Left ventricle myocardium inferior (tissue), 1 donor: Measurements from ENCODE around the gene MYF6. TPM values are rescaled to one million over a fixed set of nuclear protein-coding genes. Genes with fewer than 3 reads are reported as not detected.

Source experiments
- DNase-seq: peaks from one replicate; pipeline ENCODE4 v3.0.0-alpha.2; 2020
- H3K27ac ChIP-seq: fragments of 200-600 bp; replicated peaks from 2 replicates; pipeline ENCODE4 v1.8.0; 2021
- H3K27me3 ChIP-seq: fragments of 200-600 bp; 2 replicates; pipeline ENCODE4 v1.8.0; 2021; ENCODE audit warnings: low read depth
- H3K36me3 ChIP-seq: fragments of 200-600 bp; 2 replicates; pipeline ENCODE4 v1.8.0; 2021
- H3K4me1 ChIP-seq: fragments of 200-600 bp; 2 replicates; pipeline ENCODE4 v1.8.0; 2021
- H3K4me3 ChIP-seq: fragments of 200-600 bp; 2 replicates; pipeline ENCODE4 v1.8.0; 2021; ENCODE audit warnings: mild to moderate bottlenecking, moderate library complexity
- H3K9me3 ChIP-seq: fragments of 200-600 bp; replicated peaks from 2 replicates; pipeline ENCODE4 v1.8.0; 2021
- CTCF ChIP-seq: fragments of 200-600 bp; IDR thresholded peaks from 2 replicates; pipeline ENCODE4 v1.8.0; 2021; ENCODE audit warnings: antibody characterized with exemption, mild to moderate bottlenecking, borderline replicate concordance
- intact Hi-C: fragments of 100-400 bp; cut with micrococcal nuclease; formaldehyde crosslinking; loops from one replicate; pipeline ENCODE4 v1.11.0; 2022
- total RNA-seq: library from RNA; stranded (reverse); fragmentation: NEBNext Ultra II Directional; extraction: Animal tissue kit (Norgen Biotek cat#: 25700); gene quantifications from one replicate; pipeline ENCODE4 v1.2.1, GENCODE V29; 2021
- donor health status: DM: no; HTN: yes; CAD: no; lungs with severe emphysema.

MYF6 gene
- total RNA-seq, 1 donor from 2014 or later = not detected

DNA sequence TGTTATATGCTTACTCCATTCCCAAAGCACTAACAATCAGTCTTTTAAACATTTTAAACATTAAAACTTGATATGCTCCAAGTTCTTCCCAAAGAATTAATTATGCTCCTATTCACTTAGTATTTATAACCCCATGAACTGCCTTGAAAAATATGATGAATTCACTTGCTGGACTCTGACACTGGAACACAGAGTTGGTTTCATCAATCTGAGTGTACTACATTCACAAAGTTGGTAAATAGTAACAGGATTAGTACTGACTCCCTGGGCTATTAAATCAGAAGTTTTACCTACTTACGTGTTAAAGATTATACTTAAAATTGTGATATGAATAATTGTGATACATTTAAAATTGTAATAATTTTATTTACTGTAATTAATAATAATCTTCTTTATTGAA is 17.3 kb upstream of the MYF6 start:
- Histone ChIP-seq H3K27me3 (no peaks in the 10 kb centered on the region), H3K4me3 (no peak overlapping the region), H3K9me3 (peaks cover 9% of the 10 kb centered on the region), H3K4me1 (no peaks in the 10 kb centered on the region), H3K36me3 (no peaks in the 10 kb centered on the region), H3K27ac (no peak overlapping the region)
- no peak for TF ChIP-seq CTCF
- no peak for DNase-seq
- intact Hi-C loops = no loop called here

- Histone ChIP-seq H3K4me1 (no peaks in the 10 kb centered on the region), H3K4me3 (no peak overlapping the region), H3K27ac (no peak overlapping the region), H3K36me3 (no peaks in the 10 kb centered on the region), H3K9me3 (peaks cover 9% of the 10 kb centered on the region), H3K27me3 (no peaks in the 10 kb centered on the region)
- no peak for DNase-seq
- intact Hi-C loops = no loop called here
- no peak for TF ChIP-seq CTCF
Measured at GRCh38 chr12:80690513-80690912, 16.9 kb upstream of the MYF6 start.

DNA sequence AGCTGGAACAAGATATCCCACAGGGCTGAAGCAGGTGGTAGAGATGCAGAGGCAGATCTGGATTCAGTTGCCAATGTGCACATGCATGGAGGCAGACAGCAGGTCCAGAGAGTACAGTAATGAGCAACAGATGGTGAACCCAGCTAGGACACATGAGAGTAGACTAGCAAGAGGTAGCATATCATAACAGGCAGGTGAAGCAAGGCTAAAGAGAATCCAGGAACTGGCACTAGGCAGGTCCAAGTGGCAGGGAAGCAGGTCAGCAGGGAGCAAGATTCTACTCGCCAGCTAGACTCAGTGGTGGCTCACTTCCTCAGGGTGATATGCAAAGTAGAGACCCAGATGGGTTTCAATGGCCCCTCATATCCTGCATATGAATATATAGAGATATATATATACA is 15.3 kb upstream of the MYF6 start:
- no peaks in the 10 kb centered on the region for H3K27me3 ChIP-seq
- intact Hi-C loops = no loop called here
- no peaks in the 10 kb centered on the region for H3K36me3 ChIP-seq
- no peak for DNase-seq
- no peak for TF ChIP-seq CTCF
- H3K27ac ChIP-seq = no peak overlapping the region
- H3K4me3 ChIP-seq = no peak overlapping the region
- no peaks in the 10 kb centered on the region for H3K4me1 ChIP-seq
- H3K9me3 ChIP-seq = peaks cover 2% of the 10 kb centered on the region

DNA sequence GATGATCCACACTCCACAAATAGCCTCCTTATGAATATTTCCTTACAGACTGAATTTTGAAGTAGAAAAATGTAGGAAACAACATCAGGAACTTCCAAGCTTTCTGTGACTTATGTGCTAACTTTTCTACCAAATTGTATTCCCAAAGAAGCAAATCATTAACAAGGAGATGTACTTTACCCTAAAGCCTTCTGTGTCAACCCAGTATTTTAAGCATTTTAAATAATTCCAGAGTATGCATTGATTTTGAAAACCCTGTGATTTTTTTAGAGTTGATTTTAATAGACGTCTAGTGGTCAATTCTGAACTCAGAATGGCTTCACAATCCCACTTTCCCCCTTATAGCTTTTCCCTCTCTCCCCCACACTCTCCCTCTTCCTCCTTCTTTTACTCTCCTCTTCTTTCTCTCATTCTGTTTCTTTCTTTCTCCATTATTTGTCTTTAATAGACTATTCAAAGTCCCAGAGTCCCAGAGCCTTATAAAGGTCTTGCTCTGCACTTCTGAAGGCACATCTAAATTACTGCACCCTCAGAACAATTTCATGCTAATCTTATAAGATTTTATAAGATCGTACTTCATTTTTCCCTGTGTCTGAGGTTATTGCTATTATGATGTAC is 10.1 kb upstream of the MYF6 start:
- intact Hi-C loops = no loop called here
- H3K4me3 ChIP-seq = no peak overlapping the region
- H3K4me1 ChIP-seq = peaks cover 2% of the 10 kb centered on the region
- no peaks in the 10 kb centered on the region for H3K27me3 ChIP-seq
- no peak for DNase-seq
- H3K9me3 ChIP-seq = no peaks in the 10 kb centered on the region
- TF ChIP-seq CTCF = no peak
- no peak overlapping the region for H3K27ac ChIP-seq
- no peaks in the 10 kb centered on the region for H3K36me3 ChIP-seq

DNA sequence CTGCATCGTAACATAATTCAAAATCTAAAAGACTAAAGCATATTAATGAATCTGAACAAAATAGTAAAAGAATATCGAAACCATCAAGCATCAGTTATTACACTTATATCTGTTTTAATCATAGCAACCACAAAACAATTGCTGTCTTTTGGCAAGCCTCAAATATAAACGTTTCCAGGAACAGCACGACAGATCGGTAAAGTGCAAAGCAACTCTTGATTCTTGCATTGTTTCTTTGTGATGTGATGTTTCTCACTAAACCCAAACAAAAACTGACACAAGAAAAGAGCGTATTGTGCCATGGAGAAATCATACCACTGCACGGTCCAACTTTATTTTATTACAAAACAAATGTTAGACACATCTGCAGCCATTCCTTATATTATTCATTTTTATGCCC is 9.2 kb upstream of the MYF6 start:
- intact Hi-C loops = no loop called here
- H3K27me3 ChIP-seq = no peaks in the 10 kb centered on the region
- TF ChIP-seq CTCF = no peak
- H3K4me1 ChIP-seq = peaks cover 11% of the 10 kb centered on the region
- H3K36me3 ChIP-seq = no peaks in the 10 kb centered on the region
- DNase-seq = no peak
- no peak overlapping the region for H3K27ac ChIP-seq
- H3K4me3 ChIP-seq = no peak overlapping the region
- H3K9me3 ChIP-seq = no peaks in the 10 kb centered on the region
